ENCODE measurements around the gene PSMA7.

The PSMA7 gene

DNA sequence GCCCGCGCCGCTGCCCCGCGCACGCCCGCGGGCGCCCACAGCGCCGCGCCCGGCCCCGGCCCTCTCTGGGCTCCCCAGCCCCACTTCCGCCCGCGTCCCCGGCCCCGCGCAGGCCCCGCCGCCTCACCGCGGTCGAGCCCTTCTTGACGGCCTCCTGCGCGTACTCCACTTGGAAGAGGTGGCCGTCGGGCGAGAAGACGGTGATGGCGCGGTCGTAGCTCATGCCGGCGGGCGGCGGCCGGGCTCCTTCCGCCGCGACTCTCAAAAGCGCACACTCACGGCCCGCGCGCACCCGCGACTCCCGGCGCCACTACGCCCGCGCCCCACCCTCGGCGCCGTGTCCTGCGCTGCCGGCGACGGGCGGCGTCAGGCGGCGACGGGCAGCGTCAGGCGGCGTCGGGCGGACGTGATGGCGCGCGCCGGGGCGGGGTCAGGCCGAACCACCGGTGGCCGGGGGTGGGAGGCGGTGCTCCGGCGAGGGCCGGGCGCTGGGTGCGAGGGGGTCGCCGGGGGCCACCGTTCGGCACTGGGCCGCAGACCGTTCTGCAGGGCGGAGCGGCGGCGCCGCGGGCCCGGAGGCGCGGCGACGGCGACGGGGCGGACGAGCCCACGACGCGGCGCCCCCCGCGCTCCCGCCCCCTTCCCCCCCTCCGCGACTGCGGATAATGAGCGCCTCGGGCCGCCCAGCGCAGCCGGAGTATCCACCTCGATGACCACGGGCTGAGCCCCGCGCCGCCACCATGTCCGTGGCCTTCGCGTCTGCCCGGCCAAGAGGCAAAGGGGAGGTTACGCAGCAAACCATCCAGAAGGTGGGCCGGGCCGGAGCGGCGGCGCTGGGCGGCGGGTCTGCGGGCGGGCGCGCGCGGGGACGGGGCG, at the start of gene PSMA7, which contains the start of gene SS18L1:
Gene PSMA7 (minus strand): TSS at position 314 of the 876 bp plus-strand sequence. CDS start 91 bp downstream, at position 223.
Gene SS18L1 (plus strand): TSS at position 689 of the 876 bp plus-strand sequence. CDS start 52 bp downstream, at position 741.
- DNase-seq (ENCODE audit: low spot score) = peak; percentile 97

DNA sequence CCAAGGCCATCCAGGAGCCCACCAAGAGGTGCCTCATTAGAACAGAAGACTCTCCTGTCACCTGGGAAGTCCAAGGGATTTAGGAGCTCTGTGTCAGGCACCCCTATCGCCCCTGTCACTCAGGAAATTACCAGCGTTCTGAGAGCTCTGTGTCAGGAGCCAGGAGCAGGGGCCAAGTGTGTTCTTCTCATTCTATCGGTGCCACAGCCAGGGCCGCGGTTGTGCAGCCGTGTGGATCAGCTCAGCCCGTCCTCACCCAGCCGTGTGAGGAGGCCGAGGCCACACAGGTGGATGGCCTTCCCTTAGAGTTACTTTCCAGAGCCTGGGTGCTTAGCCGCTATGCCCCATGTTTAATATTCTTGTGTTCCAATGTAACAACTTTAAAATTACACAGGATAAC, 49.4 kb upstream of the PSMA7 start:
- no peak for DNase-seq (ENCODE audit: low spot score)

GRCh38 chr20:62191781-62192559, 48.8 kb upstream of the PSMA7 start:
- no peak for DNase-seq (ENCODE audit: low spot score)

DNA sequence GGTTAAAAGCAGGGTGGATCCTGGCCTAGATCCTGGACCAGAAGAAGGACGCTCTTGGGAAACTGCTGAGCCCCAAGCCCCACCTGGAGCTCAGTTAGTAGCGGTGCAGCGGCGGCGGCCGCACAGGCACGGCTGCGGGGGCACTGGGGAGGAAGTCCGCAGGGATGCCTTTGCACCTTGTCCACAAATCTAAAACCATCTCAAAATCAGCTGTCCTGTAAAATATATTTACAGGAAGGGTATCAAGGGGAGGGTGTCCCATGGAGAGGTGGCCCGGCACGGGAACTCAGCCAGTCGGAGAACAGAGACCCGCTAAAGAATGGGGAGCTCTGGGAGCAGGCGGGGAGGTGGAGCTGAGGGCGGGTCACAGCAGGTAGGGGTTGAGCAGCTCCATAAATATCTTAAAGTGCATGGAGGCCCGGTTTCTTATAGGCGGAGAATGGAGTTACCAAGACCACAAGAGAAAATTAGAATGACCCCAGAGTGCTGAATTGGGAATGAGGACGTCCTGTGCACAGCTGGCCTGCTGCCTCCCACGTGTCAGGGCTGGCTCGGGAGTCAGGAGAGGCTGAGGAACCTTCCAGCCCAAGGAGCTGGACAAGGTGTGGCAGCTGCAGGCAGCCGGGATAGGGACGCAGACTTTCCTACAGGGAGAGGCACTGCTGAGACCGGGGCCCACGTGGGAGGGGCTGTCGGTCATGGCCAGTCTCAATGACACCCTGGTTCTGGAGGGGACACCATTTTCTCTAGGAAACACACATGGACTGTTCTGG, 47.6 kb upstream of the PSMA7 start:
- DNase-seq (ENCODE audit: low spot score) = no peak

GRCh38 chr20:62186887-62187866, 44.0 kb upstream of the PSMA7 start:
- no peak for DNase-seq (ENCODE audit: low spot score)

GRCh38 chr20:62186096-62186426, 42.9 kb upstream of the PSMA7 start:
- no peak for DNase-seq (ENCODE audit: low spot score)

DNA sequence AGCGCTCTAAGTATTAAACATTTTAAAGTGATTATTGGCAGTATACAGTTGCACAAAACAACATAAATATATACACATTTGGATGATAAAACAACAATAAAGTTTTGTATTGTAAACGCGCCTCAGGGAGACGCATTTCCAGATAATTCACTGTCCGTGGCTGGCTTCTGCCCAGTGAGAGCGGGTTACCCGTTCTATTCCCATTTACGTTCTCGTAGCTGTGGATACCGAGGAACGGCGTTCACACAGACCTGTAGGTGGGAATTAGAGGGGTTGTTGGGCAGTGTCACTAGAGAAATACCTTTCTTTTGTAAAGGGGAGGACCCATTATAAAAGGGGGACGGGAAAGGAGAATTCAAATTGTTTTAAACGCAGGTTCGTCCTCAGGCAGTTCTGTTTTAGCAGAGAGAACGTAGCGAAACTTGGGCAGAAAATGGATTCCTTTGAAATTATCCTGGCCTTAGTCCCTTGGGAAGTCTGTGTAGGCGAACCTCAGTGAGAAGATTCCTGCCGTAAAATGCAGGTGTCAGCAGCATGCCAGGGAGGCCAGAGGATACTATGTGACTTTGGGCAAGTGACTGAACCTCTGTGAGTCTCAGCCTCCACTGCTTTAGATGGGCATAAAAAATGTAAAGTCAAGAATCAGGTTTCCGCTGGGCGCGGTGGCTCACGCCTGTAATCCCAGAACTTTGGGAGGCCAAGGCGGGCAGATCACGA, 40.4 kb upstream of the PSMA7 start:
- no peak for DNase-seq (ENCODE audit: low spot score)

- DNase-seq (ENCODE audit: low spot score) = peak; percentile 100
Measured at GRCh38 chr20:62182469-62183425, 39.6 kb upstream of the PSMA7 start, which contains the start of gene MTG2. Gene MTG2, plus strand, starts transcription at chr20:62183028. Its CDS starts 10,393 bp downstream, at chr20:62193421.

- no peak for DNase-seq (ENCODE audit: low spot score)
Measured at GRCh38 chr20:62181808-62182207, 38.6 kb upstream of the PSMA7 start.

DNA sequence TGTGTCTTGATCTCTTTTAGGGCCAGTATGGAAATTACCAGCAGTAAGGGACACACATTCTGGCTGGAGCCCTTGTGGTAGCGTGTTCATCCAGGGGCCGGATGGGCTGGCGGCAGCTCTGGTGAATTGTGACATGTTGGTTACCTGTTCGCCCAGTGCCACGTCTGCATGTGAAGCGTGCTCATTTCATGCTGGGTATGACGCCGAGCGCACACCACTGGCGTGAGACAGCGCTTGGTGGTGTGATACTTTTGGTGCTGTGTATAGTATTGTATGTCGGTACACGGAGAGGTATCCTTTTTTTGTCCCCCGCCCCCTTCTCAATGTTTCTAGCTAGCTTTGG, 35.9 kb upstream of the PSMA7 start:
- DNase-seq (ENCODE audit: low spot score) = no peak

GRCh38 chr20:62178316-62179161, 35.3 kb upstream of the PSMA7 start:
- no peak for DNase-seq (ENCODE audit: low spot score)

GRCh38 chr20:62177307-62177706, 34.1 kb upstream of the PSMA7 start:
- DNase-seq (ENCODE audit: low spot score) = no peak

DNA sequence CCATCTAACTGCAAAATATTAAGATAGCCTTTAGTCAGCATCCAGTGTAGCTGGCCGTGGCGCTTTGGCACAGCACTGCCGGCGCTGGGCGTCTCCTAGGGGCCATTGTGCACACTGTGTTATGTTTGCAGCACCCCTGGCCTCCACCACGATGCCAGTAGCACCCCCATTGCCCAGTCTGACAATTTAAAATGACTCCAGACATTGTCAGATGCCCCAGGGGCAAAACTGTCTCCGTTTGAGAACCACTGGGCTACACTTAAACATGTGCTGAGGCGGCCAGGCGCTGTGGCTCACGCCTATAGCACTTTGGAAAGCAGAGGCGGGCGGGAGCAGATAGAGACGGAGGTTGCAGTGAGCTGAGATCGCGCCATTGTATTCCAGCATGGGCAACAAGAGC, 33.7 kb upstream of the PSMA7 start:
- no peak for DNase-seq (ENCODE audit: low spot score)

DNA sequence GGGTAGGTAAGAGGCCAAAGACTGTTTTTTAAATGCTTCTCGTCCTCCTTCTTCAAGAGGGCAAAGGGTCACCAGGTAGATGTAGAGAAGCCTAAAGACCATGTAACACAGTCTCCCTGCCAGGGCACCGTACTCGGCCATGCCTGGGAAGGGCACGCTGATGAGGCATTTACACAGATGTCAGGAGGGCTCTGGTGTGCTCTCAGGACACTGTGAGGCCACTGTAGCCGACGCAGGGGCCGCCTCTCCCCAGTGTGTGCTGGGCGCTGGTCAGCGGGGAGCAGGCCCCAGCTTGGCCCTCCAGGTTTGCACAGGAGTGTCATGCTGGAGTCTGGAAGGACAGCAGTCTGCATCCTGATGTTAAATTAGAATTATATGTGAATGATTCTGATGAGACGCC, 32.5 kb upstream of the PSMA7 start:
- DNase-seq (ENCODE audit: low spot score) = no peak

GRCh38 chr20:62174870-62175624, 31.9 kb upstream of the PSMA7 start:
- DNase-seq (ENCODE audit: low spot score) = no peak

DNA sequence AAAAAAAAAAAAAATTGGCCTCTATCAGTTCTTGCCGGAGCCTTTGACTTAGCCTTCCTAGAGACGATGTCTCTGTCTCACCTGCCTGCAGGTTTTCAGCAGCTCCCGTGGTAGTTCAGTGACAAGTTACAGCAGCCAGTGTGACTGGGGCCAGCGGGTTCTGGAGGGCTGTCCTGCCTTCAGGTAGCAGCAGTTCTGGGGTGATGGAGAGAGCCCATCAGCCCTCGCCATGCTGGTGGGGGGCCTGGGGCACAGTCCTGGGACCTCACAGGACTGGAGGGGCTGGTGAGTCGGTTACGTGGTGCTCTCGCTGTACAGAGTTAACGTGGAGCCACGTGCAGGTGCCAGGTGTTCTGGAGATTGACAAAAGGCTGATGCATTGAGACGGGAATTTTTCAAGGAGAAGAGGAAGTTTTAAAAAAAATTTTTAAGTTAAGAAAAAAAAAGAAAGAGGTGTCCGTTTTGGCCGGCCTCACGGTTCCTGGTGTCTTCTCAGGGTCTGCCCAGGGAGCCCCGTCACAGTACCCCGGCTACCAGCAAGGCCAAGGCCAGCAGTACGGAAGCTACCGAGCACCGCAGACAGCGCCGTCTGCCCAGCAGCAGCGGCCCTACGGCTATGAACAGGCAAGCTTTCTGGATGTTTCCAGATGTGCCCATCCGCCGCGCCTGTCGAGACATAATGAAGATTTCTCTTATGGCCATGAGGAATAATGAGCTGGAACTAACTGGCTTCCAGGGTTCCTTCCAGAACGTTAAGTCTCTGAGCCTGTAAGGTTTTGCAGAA, 31.0 kb upstream of the PSMA7 start:
- DNase-seq (ENCODE audit: low spot score) = no peak

- DNase-seq (ENCODE audit: low spot score) = no peak
Measured at GRCh38 chr20:62172666-62173065, 29.5 kb upstream of the PSMA7 start.

Data from HuH-7 (cell line).